HG02981 (cell line): ENCODE measurements around the gene UBXN2A.
A peak's percentile ranks its signal among the peaks of the same experiment; 100 is the strongest.
"Not testable (repeated sequence)": the region's sequence is repeated elsewhere in the genome, so short reads cannot be mapped to it uniquely, and the experiment has no call there.

ENCODE experiments used
- ATAC-seq: cut with Tn5 transposase; IDR thresholded peaks from one replicate; pipeline ENCODE4 v1.9.1; 2021; ENCODE audit warnings: mild to moderate bottlenecking, moderate library complexity; ENCODE audit not compliant: unreplicated experiment

UBXN2A gene

DNA sequence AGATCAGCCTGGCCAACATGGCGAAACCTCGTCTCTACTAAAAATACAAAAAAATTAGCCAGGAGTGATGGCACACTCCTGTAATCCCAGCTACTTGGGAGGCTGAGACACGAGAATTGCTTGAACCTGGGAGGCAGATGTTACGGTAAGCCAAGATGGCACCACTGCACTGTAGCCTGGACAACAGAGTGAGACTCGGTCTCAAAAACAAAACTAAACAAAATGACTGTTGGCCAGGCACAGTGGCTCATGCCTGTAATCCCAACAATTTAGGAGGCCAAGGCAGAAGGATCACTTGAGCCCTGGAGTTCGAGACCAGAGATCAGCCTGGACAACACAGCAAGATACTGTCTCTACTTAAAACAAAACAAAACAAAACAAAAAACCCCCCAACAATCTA lies 102.9 kb downstream of the UBXN2A start:
- not testable (repeated sequence) for ATAC-seq

DNA sequence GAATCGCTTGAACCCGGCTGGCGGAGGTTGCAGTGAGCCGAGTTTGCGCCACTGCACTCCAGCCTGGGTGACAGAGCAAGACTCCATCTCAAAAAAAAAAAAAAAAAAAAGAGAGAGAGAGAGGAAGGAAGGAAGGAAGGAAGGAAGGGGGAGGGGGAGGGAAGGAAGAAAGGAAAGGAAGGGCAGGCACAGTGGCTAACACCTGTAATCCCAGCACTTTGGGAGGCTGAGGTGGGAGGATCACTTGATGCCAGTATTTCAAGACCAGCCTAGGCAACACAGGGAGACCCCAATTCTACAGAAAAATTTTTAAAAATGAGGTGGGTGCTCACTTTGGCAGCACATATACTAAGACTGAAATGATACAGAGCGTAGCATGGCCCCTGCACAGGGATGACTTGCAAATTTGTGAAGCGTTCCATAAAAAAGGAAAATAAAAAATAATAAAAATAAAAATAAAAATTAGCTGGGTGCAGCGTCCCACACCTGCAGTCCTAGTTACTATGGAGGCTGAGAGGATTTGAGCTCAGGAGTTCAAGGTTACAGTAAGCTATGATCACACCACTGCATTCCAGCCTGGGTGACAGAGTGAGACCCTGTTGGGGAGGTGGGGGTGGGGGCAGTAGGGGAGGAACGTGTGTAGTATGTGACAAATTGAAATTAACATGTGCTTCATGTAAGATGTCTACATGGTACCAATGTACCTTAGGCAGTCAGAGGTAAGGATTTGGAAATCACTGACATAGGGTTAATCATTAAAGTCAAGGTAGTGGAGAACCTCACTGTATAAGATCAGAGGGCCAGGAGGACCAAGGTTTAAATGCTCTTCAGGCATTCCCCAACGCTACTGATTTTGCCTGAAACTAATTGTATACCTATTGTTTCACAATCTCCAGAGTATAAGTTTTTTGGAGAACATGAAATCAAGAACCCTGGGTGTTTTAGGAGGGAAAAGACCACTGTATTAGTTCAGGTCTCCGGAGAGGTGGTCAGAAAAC lies 105.5 kb downstream of the UBXN2A start:
- no peak for ATAC-seq

DNA sequence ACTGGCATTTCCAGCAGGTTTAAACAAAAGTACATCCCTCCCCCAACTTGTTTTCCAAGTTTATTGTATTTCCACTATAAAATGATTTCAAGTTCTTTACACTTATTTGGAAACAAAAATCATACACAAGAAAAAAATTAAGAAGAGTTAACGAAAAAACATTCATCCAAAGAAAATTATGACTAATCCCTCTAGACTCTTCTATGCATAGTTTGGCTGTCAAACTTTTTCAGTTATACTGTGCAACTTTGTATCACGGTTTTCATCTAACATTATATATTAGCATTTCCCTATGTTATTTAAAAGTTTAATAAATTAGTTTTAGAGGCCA lies 106.3 kb downstream of the UBXN2A start:
- ATAC-seq: no peak

DNA sequence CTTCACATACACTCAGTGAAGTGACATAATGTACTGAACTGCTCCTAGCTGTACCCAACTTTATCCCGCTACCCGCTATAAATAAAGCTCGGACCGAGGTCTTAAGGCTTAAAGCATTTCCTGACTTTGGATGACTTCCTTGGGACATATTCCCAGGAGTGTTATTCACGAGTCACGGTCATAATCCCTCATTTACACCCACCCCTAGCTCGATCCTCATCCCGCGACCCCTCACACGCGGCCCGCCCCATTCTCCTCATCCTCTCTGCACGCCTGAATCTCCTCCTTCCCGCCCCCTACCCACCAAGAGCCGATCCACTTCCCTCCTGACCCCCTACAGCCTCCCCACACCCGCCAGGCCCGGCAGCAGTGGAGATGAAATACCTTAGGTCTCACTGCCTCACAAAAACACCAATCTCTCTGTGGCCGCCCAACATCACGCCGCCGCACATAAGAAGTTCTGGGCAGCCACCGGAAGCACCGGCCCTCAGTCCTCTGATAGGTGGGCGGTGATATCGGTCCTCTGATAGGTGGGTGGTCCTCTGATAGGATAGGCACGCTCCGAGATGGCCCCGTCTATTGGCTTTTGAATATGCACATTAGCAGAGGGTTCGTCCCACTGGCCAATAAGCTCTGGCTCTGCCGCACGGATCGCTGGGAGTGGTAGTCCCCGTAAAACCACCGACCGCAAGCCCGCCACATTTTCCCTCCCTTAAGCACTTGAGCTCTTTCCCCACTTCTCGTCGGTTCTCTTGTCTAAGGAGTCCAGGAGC lies 106.9 kb downstream of the UBXN2A start, which contains the start of gene WDCP:
WDCP (minus strand) TSS at position 462 of the 773 bp plus-strand sequence. CDS start 7,897 bp downstream, outside the sequence.
- ATAC-seq: peak; percentile 100

DNA sequence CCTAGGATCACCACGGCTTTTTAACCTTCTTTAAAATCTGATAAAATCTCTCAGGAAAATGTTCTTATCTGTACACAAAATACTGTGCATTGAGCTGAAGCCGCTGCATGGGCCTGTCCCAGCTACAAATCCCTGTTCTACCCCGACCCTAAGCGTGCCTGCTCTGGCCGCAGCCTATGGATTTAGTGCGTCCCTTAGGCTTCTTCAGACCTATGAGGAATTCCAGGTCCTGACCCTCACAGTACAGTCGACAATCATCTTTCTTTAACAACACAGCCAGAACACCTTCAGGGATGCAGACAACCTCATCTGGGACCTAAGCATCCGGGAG lies 107.4 kb downstream of the UBXN2A start:
- no peak for ATAC-seq

DNA sequence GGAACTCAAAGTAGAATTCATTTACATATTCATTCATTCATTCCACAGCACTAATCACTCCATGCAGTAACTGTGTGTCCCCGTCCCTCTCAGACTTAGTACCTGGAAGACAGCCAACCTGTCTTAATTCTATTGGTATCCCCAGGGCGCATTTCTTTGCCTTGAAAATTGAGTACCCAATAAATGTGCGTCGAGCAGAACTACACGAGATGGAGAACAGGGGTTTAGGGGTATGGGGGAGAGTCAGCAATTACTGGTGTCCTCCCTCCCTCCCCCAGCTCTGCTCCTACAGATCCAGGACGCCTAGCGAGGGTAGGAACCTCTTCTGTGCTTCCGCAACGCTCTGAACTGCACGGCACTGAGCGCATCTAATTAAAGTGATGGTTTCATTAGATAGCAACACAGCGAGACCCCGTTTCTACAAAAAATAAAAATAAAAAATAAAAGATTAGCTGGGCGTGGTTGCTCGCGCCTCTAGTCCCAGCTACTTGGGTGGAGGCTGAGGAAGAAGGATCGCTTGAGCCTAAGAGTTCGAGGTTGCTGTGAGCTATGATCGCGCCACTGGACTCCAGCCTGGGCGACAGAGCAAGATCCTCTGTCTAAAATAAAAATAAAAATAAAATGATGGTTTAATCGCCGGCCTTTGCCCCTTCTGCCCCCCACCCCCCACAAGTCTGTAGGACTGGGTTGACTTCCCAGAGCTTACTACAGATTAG lies 108.7 kb downstream of the UBXN2A start:
- ATAC-seq: no peak

DNA sequence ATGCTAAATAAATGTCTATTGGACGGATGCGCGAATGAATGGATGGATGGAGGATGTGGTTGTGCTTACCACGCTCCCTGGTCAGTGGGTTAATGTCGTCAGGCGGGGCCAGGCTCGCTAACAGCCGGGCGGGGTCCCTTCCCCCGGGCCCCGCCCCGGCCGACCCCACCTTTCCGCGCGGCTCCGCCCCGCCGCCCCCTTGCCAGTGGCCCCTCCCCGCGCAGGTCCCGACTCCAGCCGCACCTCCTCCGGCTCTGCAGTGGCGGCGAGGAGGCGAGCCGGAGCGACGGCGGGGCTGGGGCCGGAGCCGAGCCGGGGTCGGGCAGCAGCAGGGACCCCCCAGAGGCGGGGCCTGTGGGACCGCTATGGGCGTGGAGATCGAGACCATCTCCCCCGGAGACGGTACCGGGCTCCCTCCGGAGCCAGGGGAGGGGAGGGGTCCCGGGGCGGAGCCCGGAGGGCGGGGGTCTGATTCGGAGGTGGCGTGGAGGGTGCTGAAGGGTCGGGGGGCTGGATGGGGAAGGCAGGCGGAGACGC lies 109.3 kb downstream of the UBXN2A start, which contains the start of gene FKBP1B:
FKBP1B (plus strand) TSS at position 257 of the 537 bp plus-strand sequence; CDS start at position 366, 109 bp downstream.
- no peak for ATAC-seq

DNA sequence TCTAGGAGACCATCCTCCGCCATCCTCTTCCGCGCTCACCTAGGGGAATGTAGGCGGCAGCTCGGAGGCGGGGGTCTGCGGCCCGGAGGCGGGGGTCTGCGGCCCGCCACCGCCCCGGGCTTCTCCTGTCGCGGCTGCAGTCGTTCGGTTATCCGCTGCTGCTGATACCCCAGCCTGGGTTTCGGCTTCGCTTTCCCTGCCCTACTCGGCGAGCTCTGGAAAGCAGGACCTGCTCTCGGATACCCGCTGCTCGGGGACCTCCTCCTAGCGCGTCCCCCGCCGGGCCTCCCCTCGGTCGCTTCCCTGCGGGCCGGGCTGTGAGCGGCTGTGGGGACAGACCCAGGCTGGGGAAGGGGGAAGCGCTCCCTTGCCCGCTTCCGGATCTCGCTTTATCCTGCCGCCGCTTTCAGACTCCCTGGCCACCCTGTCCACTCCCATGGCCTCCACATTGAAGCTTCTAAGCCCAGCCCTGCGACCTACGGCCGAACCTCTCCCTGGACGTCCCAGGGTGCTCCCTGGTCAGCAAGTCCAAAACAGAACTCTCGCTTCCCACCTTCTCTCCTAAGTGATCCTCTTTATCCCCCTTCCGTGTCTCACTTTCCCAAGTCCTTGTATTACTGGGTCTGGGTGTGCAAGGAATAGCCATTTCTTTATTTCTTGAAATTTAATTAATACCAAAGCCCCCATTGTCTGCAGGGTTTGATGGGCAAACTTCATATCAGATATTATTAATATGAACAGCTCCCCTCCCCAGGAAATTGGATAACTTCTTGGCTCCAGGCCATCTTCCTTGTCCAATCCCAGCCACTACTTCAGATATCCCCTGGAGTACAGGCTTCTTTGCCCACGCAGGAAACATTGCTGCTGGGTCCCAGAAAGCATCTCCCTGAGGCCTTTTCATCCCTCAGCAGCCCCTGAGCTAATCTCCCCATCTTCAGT lies 110.0 kb downstream of the UBXN2A start:
- ATAC-seq: no peak

DNA sequence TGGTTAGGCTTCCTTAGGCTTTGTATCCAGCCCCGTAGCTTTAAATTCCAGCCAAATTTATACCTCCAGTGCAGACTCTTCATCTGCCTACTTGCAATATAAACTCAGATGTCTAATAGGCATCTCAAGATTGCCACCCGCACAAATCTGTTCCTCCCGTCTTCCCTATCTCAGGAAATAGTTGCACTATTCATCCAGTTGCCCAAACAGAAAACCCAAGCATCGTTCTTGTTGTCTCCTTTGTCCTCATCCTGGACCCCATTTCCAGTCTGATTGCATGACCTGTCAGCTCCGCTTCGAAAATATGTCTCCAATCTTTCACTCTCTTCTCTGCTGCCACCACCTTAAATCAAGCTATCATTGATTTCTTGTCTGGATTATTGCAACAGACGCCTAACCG lies 111.6 kb downstream of the UBXN2A start:
- no peak for ATAC-seq

DNA sequence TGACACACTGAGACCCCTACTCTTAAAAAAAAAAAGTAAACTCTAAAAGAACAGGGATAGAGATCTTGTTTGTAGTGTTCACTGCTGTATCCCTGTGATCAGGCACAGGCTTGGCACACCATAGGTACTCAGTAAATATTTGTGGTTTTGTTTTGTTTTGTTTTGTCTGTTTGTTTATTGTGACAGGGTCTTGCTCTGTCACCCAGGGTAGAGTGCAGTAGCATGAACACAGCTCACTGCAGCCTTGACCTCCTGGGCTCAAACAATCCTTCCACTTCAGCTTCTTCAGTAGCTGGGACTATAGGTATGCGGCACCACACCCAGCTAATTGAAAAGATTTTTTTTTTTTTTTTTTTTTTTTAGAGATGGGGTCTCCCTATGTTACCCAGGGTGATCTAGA lies 112.7 kb downstream of the UBXN2A start:
- no peak for ATAC-seq
